Gastroesophageal sphincter (tissue), 4 donors: ENCODE results near the gene CYLD. TPM values are rescaled to one million over a fixed set of nuclear protein-coding genes. Genes with fewer than 3 reads are reported as not detected.

Experiments
- ATAC-seq: fragments of 150-250 bp; one replicate; pipeline ENCODE4 v1.9.1; 2016; ENCODE audit warnings: mild to moderate bottlenecking, moderate library complexity
- H3K27ac ChIP-seq, 4 donors: fragments of 200-600 bp; sonication (generic) in 3 of 4; 1 replicate in 3 of 4; 2 replicates in 1 of 4; pipeline ENCODE4 v1.5.1; 2016 to 2019
- H3K27me3 ChIP-seq: fragments of 200-600 bp; sonication (generic); one replicate; pipeline ENCODE4 v1.5.1; 2019
- H3K36me3 ChIP-seq, 2 donors: fragments of 200-600 bp; sonication (generic); one replicate each; pipeline ENCODE4 v1.5.1; 2019; ENCODE audit warnings: control low read depth in 1 of 2
- H3K4me1 ChIP-seq, 3 donors: fragments of 200-600 bp; sonication (generic); 1 replicate in 2 of 3; 2 replicates in 1 of 3; pipeline ENCODE4 v1.5.1; 2016 to 2019; ENCODE audit warnings: control low read depth in 2 of 3
- H3K4me3 ChIP-seq, 2 donors: fragments of 200-600 bp; sonication (generic); one replicate each; pipeline ENCODE4 v1.5.1; 2019; ENCODE audit warnings: mild to moderate bottlenecking in 1 of 2, moderate library complexity in 1 of 2
- H3K9me3 ChIP-seq, 3 donors: fragments of 200-600 bp; sonication (generic); one replicate each; pipeline ENCODE4 v1.5.1; 2017 to 2019; ENCODE audit warnings: control low read depth in 2 of 3
- EP300 ChIP-seq: sonication (generic); formaldehyde crosslinking; IDR thresholded peaks from one replicate; pipeline ENCODE4 v1.6.1; 2017; ENCODE audit warnings: antibody characterized with exemption, mild to moderate bottlenecking
- POLR2A ChIP-seq, 2 donors: fragments of 450-650 bp; IDR thresholded peaks; one replicate each; pipeline ENCODE4 v1.6.1; 2017; ENCODE audit warnings: antibody characterized with exemption in 2 of 2, mild to moderate bottlenecking in 2 of 2, moderate library complexity in 1 of 2
- POLR2AphosphoS5 ChIP-seq: sonication (generic); formaldehyde crosslinking; IDR thresholded peaks from one replicate; pipeline ENCODE4 v1.6.1; 2017; ENCODE audit warnings: antibody characterized with exemption
- WGBS, 2 donors: methylation state at CpG; one replicate each; pipeline ENCODE4 v1.1.5; 2018; ENCODE audit warnings: low coverage in 1 of 2; 5-methylcytosine and 5-hydroxymethylcytosine counted together
- small RNA-seq, 4 donors: library from RNA; depleted of rRNA; stranded (forward); fragments of <200 nt; gene quantifications; one replicate each; pipeline ENCODE3, GENCODE V24; 2016
- total RNA-seq, 4 donors: library from RNA; depleted of rRNA; stranded (reverse); fragments of >200 nt; gene quantifications; one replicate each; pipeline ENCODE4 v1.1.0, GENCODE V29; 2016
- TF ChIP-seq, protein P1 (sequence below), 4 experiments: fragments of 200-600 bp in 2 of 4; fragments of 450-650 bp in 2 of 4; sonication (generic) in 1 of 4; IDR thresholded peaks; one replicate each; pipeline ENCODE4 v1.5.1; 2017 to 2019; ENCODE audit warnings: antibody characterized with exemption in 4 of 4, mild to moderate bottlenecking in 2 of 4, moderate library complexity in 2 of 4

Gene CYLD
- total RNA-seq, 4 donors from 2014 or later = 39.2 to 82.5 (median 53.2) TPM

GRCh38 chr16:50848755-50849514 lies 107.0 kb downstream of the CYLD start:
- peaks cover 12% of the 10 kb centered on the region for H3K27me3 ChIP-seq
- 68 to 70% methylated on average over 3 to 5 of the region's 7 CpGs for WGBS, 2 donors

More at GRCh38 chr16:50848755-50849514, 107.0 kb downstream of the CYLD start:
- Histone ChIP-seq H3K4me1 (no peaks in the 10 kb centered on the region), H3K27ac (no peak overlapping the region), H3K36me3 (no peaks in the 10 kb centered on the region), H3K4me3 (no peak overlapping the region), H3K9me3 (no peaks in the 10 kb centered on the region)
- no peak for TF ChIP-seq POLR2A (IDR thresholded peaks at IDR 0.05)
- TF ChIP-seq EP300 = no peak
- no peak for TF ChIP-seq POLR2AphosphoS5
- TF ChIP-seq, protein P1, sequence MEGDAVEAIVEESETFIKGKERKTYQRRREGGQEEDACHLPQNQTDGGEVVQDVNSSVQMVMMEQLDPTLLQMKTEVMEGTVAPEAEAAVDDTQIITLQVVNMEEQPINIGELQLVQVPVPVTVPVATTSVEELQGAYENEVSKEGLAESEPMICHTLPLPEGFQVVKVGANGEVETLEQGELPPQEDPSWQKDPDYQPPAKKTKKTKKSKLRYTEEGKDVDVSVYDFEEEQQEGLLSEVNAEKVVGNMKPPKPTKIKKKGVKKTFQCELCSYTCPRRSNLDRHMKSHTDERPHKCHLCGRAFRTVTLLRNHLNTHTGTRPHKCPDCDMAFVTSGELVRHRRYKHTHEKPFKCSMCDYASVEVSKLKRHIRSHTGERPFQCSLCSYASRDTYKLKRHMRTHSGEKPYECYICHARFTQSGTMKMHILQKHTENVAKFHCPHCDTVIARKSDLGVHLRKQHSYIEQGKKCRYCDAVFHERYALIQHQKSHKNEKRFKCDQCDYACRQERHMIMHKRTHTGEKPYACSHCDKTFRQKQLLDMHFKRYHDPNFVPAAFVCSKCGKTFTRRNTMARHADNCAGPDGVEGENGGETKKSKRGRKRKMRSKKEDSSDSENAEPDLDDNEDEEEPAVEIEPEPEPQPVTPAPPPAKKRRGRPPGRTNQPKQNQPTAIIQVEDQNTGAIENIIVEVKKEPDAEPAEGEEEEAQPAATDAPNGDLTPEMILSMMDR (IDR thresholded peaks at IDR 0.05) = no peak
- ATAC-seq = no peak

Small RNA genes within 50 kb of the gene (small RNA-seq; reads per million reads assigned to genes)
- 0 reads per million in 4 donors for gene MIR3181

Other genes starting within 250 kb of the CYLD start
- 10 to 100 TPM; 27.7 to 69.2 (median 48.7) TPM for gene NKD1, start 193.7 kb upstream of the CYLD start, total RNA-seq
- 1 to 10 TPM in 3 of 4 donors, under 1 TPM in 1; 0.84 to 1.8 (median 1.0) TPM for gene SNX20, start 60.8 kb upstream of the CYLD start, total RNA-seq
- 1 to 10 TPM in 3 of 4 donors, under 1 TPM in 1; 0.82 to 5.9 (median 3.5) TPM for gene NOD2, start 48.5 kb upstream of the CYLD start, total RNA-seq